SK-N-SH (cell line): Measurements from ENCODE around the gene MRPL36. TPM values are rescaled to one million over a fixed set of nuclear protein-coding genes. Genes with fewer than 3 reads are reported as not detected.
A peak's percentile ranks its signal among the peaks of the same experiment; 100 is the strongest.

Experiments used
- CTCF ChIA-PET: fragments of 300-600, 350-600 bp; formaldehyde crosslinking; extraction: SDS; loops from one replicate; lab custom pipeline; 2021; lab: Yijun Ruan, JAX
- POLR2A ChIA-PET: fragments of 350-600 bp; sonication (Branson Sonifier 250); formaldehyde crosslinking; extraction: SDS; loops from one replicate; lab custom pipeline; 2020; ENCODE audit warnings: antibody characterized with exemption, inconsistent platforms; lab: Yijun Ruan, JAX
- DNase-seq: peaks from one replicate; pipeline ENCODE4 v3.0.0; 2012
- H2AFZ ChIP-seq: fragments of 200-600 bp; sonication (generic); 2 replicates; pipeline ENCODE4 v1.8.1; 2016; ENCODE audit warnings: antibody characterized with exemption, mild to moderate bottlenecking, low read depth
- H3F3A ChIP-seq: fragments of 200-600 bp; sonication (generic); replicated peaks from 2 replicates; pipeline ENCODE3; 2016; ENCODE audit warnings: antibody characterized with exemption, mild to moderate bottlenecking; ENCODE audit not compliant: insufficient read depth
- H3K27ac ChIP-seq, 2 experiments: fragments of 200-500 bp in 1 of 2; fragments of 200-600 bp in 1 of 2; sonication (Bioruptor generic) in 1 of 2; sonication (generic), shearing (Covaris generic) in 1 of 2; 2 replicates each; pipeline versions ENCODE4 v1.5.1 to v1.6.1; 2014 to 2016; ENCODE audit warnings: low read depth in 2 of 2, inconsistent platforms in 1 of 2, low read length in 1 of 2, mild to moderate bottlenecking in 1 of 2, mixed read lengths in 1 of 2
- H3K27me3 ChIP-seq: fragments of 200-600 bp; sonication (generic), shearing (Covaris generic); 2 replicates; pipeline ENCODE4 v1.6.1; 2016; ENCODE audit warnings: mixed run types; ENCODE audit not compliant: insufficient read depth
- H3K36me3 ChIP-seq, 2 experiments: fragments of 200-500 bp in 1 of 2; fragments of 200-600 bp in 1 of 2; sonication (Bioruptor generic) in 1 of 2; sonication (generic) in 1 of 2; replicated peaks in 1 of 2; 2 replicates each; pipeline versions ENCODE3 to v1.5.1; 2014 to 2016; ENCODE audit warnings: low read length in 1 of 2, mild to moderate bottlenecking in 1 of 2; ENCODE audit not compliant: insufficient read depth in 2 of 2, control insufficient read depth in 1 of 2
- H3K4me1 ChIP-seq, 2 experiments: fragments of 200-500 bp in 1 of 2; fragments of 200-600 bp in 1 of 2; sonication (Bioruptor generic) in 1 of 2; sonication (generic), shearing (Covaris generic) in 1 of 2; 2 replicates each; pipeline versions ENCODE4 v1.5.1 to v1.6.1; 2014 to 2016; ENCODE audit warnings: low read depth in 1 of 2, low read length in 1 of 2, mixed run types in 1 of 2; ENCODE audit not compliant: insufficient read depth in 2 of 2, control insufficient read depth in 1 of 2
- H3K4me2 ChIP-seq: fragments of 200-600 bp; sonication (generic), shearing (Covaris generic); 2 replicates; pipeline ENCODE4 v1.6.1; 2017; ENCODE audit warnings: mixed run types
- H3K4me3 ChIP-seq, 2 experiments: fragments of 200-500 bp in 1 of 2; fragments of 200-600 bp in 1 of 2; sonication (Bioruptor generic) in 1 of 2; sonication (generic), shearing (Covaris generic) in 1 of 2; 2 replicates each; pipeline versions ENCODE4 v1.5.1 to v1.8.1; 2014 to 2016; ENCODE audit warnings: low read depth in 2 of 2, inconsistent platforms in 1 of 2, low read length in 1 of 2, mild to moderate bottlenecking in 1 of 2, mixed read lengths in 1 of 2, moderate library complexity in 1 of 2
- H3K79me2 ChIP-seq: fragments of 200-600 bp; sonication (generic); 2 replicates; pipeline ENCODE4 v1.8.1; 2017; ENCODE audit warnings: mild to moderate bottlenecking; ENCODE audit not compliant: insufficient read depth
- H3K9ac ChIP-seq: fragments of 200-600 bp; sonication (generic); 2 replicates; pipeline ENCODE4 v1.6.1; 2017; ENCODE audit warnings: mixed run types
- H3K9me2 ChIP-seq: fragments of 200-600 bp; sonication (generic); 2 replicates; pipeline ENCODE4 v1.6.1; 2017; ENCODE audit warnings: mixed run types
- H3K9me3 ChIP-seq: fragments of 200-600 bp; sonication (generic); 2 replicates; pipeline ENCODE4 v1.6.1; 2017; ENCODE audit warnings: mixed run types, mild to moderate bottlenecking, moderate library complexity
- H4K20me1 ChIP-seq: fragments of 200-600 bp; sonication (generic); 2 replicates; pipeline ENCODE4 v1.6.1; 2017; ENCODE audit warnings: mild to moderate bottlenecking, mixed run types; ENCODE audit not compliant: insufficient read depth
- FOSL2 ChIP-seq: IDR thresholded peaks from 2 replicates; pipeline ENCODE4 v1.4.0; 2012; ENCODE audit warnings: low read depth, mild to moderate bottlenecking, moderate library complexity, borderline replicate concordance
- GABPA ChIP-seq: IDR thresholded peaks from 2 replicates; pipeline ENCODE4 v1.4.0; 2012; ENCODE audit warnings: low read depth, mild to moderate bottlenecking
- GATA2 ChIP-seq: sonication (generic); formaldehyde crosslinking; IDR thresholded peaks from 2 replicates; pipeline ENCODE4 v1.5.0; 2020; ENCODE audit warnings: mild to moderate bottlenecking, missing genetic modification reagents
- JUND ChIP-seq: IDR thresholded peaks from 2 replicates; pipeline ENCODE4 v1.4.0; 2012
- MEF2A ChIP-seq: IDR thresholded peaks from 2 replicates; pipeline ENCODE4 v1.4.0; 2012; ENCODE audit warnings: low read depth, borderline replicate concordance
- RFX5 ChIP-seq: IDR thresholded peaks from 2 replicates; pipeline ENCODE4 v1.6.1; 2012; ENCODE audit warnings: mild to moderate bottlenecking, improper control_type of control experiment, low read length
- SMC3 ChIP-seq: IDR thresholded peaks from 2 replicates; pipeline ENCODE4 v1.6.1; 2012; ENCODE audit warnings: low read depth, low read length, improper control_type of control experiment
- TAF1 ChIP-seq: IDR thresholded peaks from 2 replicates; pipeline ENCODE4 v1.6.1; 2012; ENCODE audit warnings: low read depth, mild to moderate bottlenecking, low read length, moderate library complexity, borderline replicate concordance
- USF2 ChIP-seq: fragments of 150-350 bp; IDR thresholded peaks from 2 replicates; pipeline ENCODE4 v1.6.1; 2017; ENCODE audit warnings: antibody characterized with exemption, low read length, low read depth, borderline replicate concordance
- YY1 ChIP-seq: IDR thresholded peaks from 2 replicates; pipeline ENCODE4 v1.4.0; 2012; ENCODE audit warnings: low read depth, mild to moderate bottlenecking
- WGBS: methylation state at CpG from one replicate; pipeline ENCODE4 v1.1.6; 2017; ENCODE audit warnings: low lambda C conversion rate; 5-methylcytosine and 5-hydroxymethylcytosine counted together
- polyA plus RNA-seq, 3 experiments: library from polyadenylated mRNA; depleted of rRNA; stranded (reverse); fragments of >200 nt; gene quantifications; 2 replicates each; pipeline ENCODE4 v1.2.3, GENCODE V29; 2012
- TF ChIP-seq, protein P1 (sequence below): IDR thresholded peaks from 2 replicates; pipeline ENCODE4 v1.6.1; 2012; ENCODE audit warnings: mild to moderate bottlenecking, low read depth, low read length, moderate library complexity
- TF ChIP-seq, protein P2 (sequence below): IDR thresholded peaks from 2 replicates; pipeline ENCODE4 v1.4.0; 2012; ENCODE audit warnings: low read depth
- TF ChIP-seq, protein P3 (sequence below): IDR thresholded peaks from 2 replicates; pipeline ENCODE4; 2012
- TF ChIP-seq, protein P4 (sequence below): IDR thresholded peaks from 2 replicates; pipeline ENCODE4 v1.4.0; 2012; ENCODE audit warnings: low read depth, borderline replicate concordance

Gene MRPL36
- polyA plus RNA-seq, 1 of the 3 experiments (the other 2 are of a cell fraction): 78.4 TPM

DNA sequence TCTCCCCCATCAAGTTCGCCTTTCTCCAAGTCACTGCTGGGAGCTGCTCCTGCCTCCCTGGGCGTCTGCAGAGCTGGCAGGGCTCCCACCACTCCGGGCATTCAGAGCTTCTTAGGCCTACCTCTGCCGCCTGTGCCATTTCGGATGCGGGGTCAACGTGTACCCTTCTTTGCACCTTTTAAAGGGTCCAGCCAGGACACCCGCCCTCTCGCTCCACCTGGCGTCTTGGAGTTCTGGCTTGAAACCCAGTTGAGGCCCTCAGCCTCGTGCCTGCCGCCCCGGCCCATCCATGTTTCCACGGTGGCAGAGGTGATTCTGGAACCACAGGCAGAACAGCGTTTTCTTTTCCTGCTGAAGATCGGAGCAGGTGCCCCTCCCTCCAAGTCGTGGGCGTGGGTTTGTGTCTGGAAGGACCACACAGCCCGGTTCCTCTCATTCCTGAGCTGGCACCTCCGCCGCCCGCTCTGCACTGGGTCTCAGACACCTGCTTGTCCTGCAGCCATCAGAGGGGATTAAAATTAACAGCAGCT, 34.5 kb upstream of the MRPL36 start (continued):
- TF ChIP-seq USF2: no peak
- TF ChIP-seq, protein P1, sequence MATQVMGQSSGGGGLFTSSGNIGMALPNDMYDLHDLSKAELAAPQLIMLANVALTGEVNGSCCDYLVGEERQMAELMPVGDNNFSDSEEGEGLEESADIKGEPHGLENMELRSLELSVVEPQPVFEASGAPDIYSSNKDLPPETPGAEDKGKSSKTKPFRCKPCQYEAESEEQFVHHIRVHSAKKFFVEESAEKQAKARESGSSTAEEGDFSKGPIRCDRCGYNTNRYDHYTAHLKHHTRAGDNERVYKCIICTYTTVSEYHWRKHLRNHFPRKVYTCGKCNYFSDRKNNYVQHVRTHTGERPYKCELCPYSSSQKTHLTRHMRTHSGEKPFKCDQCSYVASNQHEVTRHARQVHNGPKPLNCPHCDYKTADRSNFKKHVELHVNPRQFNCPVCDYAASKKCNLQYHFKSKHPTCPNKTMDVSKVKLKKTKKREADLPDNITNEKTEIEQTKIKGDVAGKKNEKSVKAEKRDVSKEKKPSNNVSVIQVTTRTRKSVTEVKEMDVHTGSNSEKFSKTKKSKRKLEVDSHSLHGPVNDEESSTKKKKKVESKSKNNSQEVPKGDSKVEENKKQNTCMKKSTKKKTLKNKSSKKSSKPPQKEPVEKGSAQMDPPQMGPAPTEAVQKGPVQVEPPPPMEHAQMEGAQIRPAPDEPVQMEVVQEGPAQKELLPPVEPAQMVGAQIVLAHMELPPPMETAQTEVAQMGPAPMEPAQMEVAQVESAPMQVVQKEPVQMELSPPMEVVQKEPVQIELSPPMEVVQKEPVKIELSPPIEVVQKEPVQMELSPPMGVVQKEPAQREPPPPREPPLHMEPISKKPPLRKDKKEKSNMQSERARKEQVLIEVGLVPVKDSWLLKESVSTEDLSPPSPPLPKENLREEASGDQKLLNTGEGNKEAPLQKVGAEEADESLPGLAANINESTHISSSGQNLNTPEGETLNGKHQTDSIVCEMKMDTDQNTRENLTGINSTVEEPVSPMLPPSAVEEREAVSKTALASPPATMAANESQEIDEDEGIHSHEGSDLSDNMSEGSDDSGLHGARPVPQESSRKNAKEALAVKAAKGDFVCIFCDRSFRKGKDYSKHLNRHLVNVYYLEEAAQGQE: no peak
- TF ChIP-seq GATA2: no peak
- TF ChIP-seq, protein P2, sequence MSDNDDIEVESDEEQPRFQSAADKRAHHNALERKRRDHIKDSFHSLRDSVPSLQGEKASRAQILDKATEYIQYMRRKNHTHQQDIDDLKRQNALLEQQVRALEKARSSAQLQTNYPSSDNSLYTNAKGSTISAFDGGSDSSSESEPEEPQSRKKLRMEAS: no peak
- no peak for TF ChIP-seq TAF1
- no peak for TF ChIP-seq GABPA

- CTCF ChIA-PET: no interaction called here
- Histone ChIP-seq H3K9me2 (no peaks in the 10 kb centered on the region), H3K4me3 (no peak overlapping the region), H3K9me3 (no peaks in the 10 kb centered on the region), H3F3A (no peaks in the 10 kb centered on the region), H3K36me3 (no peaks in the 10 kb centered on the region), H3K4me1 (no peaks in the 10 kb centered on the region), H3K27me3 (peaks cover 69% of the 10 kb centered on the region), H3K27ac (no peak overlapping the region), H3K79me2 (no peaks in the 10 kb centered on the region), H4K20me1 (no peaks in the 10 kb centered on the region), H3K9ac (no peak overlapping the region), H2AFZ (no peak overlapping the region)
- POLR2A ChIA-PET: no interaction called here
- DNase-seq: peak; percentile 29
- WGBS: 57% methylated on average over 8 of the region's 16 CpGs
- no peak for TF ChIP-seq RFX5
- TF ChIP-seq FOSL2: no peak
- no peak for TF ChIP-seq TAF1
- TF ChIP-seq, protein P2: no peak
- TF ChIP-seq YY1: no peak
- TF ChIP-seq USF2: no peak
- TF ChIP-seq, protein P3, sequence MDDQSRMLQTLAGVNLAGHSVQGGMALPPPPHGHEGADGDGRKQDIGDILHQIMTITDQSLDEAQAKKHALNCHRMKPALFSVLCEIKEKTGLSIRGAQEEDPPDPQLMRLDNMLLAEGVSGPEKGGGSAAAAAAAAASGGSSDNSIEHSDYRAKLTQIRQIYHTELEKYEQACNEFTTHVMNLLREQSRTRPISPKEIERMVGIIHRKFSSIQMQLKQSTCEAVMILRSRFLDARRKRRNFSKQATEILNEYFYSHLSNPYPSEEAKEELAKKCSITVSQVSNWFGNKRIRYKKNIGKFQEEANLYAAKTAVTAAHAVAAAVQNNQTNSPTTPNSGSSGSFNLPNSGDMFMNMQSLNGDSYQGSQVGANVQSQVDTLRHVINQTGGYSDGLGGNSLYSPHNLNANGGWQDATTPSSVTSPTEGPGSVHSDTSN: no peak
- TF ChIP-seq, protein P4, sequence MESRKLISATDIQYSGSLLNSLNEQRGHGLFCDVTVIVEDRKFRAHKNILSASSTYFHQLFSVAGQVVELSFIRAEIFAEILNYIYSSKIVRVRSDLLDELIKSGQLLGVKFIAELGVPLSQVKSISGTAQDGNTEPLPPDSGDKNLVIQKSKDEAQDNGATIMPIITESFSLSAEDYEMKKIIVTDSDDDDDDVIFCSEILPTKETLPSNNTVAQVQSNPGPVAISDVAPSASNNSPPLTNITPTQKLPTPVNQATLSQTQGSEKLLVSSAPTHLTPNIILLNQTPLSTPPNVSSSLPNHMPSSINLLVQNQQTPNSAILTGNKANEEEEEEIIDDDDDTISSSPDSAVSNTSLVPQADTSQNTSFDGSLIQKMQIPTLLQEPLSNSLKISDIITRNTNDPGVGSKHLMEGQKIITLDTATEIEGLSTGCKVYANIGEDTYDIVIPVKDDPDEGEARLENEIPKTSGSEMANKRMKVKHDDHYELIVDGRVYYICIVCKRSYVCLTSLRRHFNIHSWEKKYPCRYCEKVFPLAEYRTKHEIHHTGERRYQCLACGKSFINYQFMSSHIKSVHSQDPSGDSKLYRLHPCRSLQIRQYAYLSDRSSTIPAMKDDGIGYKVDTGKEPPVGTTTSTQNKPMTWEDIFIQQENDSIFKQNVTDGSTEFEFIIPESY: no peak
- TF ChIP-seq MEF2A: no peak
- no peak for TF ChIP-seq SMC3
- TF ChIP-seq GATA2: no peak
- no peak for TF ChIP-seq JUND
- TF ChIP-seq, all 33 proteins: peak for 0
- no peak overlapping the region for H3K4me2 ChIP-seq
These were observed 33.8 kb upstream of the MRPL36 start for GRCh38 chr5:1833264-1834021.
